Measurements from ENCODE around the gene ZNRD2.

DNA sequence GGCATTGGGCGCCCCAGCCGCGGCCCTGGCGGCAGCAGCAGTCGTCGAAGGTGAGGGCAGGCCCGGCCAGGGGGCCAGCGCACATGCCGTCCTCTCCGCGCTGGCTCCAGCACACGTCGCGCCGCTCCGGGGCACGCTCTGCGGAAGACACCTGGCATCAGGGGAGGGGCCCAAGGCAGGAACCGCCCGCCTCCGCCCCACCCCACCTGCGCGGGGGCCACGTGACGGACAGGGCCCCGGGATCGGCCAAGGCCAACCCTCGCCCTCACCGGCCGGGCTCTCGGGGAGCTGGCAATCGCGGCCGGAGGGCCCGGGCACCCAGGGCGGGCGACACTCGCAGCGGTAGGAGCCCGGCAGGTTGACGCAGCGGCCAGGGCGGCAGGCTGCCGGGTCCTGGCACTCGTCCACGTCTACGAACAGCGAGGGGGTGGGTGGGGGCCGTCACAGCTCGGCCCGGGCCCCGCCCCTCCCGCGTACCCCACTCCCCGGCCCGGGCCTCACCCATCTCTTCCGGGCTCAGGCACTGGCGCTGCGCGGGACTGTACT lies 30.5 kb upstream of the ZNRD2 start:
- TF ChIP-seq POLR2A (IDR thresholded peaks at IDR 0.05) (peak; percentile 46 to 62), CTCF (IDR thresholded peaks at IDR 0.05) (no peak)
